Activated CD4-positive, alpha-beta T cell treated with anti-CD3 and anti-CD28 coated beads, Interleukin-2, amount 50 U/mL, for 1 hour (primary cell): ENCODE measurements around the gene PAPSS2.
"Not testable (repeated sequence)": the region's sequence is repeated elsewhere in the genome, so short reads cannot be mapped to it uniquely, and the experiment has no call there.

ENCODE experiments used
- DNase-seq: peaks from one replicate; pipeline ENCODE4 v3.0.0-alpha.2; 2020

PAPSS2 gene

GRCh38 chr10:87643920-87644319 lies 15.8 kb upstream of the PAPSS2 start:
- no peak for DNase-seq

DNA sequence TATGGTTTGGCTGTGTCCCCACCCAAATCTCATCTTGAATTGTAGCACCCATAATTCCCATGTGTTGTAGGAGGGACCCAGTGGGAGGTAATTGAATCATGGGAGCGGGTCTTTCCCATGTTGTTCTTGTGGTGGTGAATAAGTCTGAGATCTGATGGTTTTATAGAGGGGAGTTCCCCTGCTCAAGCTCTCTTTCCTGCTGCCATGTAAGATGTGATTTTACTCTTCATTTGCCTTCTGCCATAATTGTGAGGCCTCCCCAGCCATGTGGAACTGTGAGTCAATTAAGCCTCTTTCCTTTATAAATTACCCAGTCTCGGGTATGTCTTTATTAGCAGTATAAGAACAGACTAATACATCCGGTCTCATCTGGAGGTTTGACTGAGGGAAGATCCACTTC lies 15.2 kb upstream of the PAPSS2 start:
- not testable (repeated sequence) for DNase-seq

- DNase-seq = no peak
Observed at GRCh38 chr10:87646192-87646909, 13.3 kb upstream of the PAPSS2 start.

DNA sequence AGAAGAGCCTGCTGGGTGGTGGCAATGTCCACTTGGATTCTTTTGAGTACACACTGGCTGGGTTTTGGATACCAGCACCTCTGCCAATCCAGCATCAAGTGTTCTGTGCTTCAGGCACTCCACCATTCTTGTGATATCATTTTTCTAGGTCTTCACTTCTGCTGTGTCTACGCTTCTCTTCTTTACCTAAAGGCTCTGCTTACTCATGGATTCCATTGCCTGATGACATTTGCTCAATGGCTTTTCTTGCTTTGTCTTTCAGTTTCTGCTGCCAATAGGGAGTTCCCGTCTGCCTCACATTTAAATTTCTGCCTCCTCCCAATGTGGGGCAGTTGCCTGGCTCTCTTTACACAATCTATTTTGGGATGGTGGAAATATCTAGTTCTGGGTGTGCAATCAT lies 12.7 kb upstream of the PAPSS2 start:
- DNase-seq = no peak

- no peak for DNase-seq
Observed at GRCh38 chr10:87650838-87651589, 8.7 kb upstream of the PAPSS2 start.

DNA sequence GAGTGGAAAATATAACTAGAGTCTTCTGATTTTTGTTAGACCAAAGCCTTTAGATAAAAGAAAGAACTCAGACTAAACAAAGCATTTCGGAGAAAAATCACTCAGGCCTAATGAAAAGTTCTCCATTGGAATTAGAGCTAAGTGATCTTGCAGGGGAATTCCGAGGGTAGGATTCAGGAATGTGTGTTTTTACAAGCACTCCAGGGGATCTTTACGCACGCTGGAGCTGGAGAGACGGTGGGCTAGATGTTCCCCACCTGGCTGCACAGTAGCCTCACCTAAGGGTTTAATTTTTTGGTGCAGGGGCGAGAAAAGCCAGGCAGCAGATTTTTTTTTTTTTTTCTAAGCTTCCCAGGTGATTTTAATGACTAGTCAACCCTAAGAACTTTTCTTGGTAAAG lies 7.9 kb upstream of the PAPSS2 start:
- no peak for DNase-seq

- DNase-seq = no peak
Observed at GRCh38 chr10:87652261-87652660, 7.4 kb upstream of the PAPSS2 start.

- DNase-seq = no peak
Observed at GRCh38 chr10:87654212-87654611, 5.5 kb upstream of the PAPSS2 start.

GRCh38 chr10:87656431-87657072 lies 3.1 kb upstream of the PAPSS2 start:
- no peak for DNase-seq

- DNase-seq = no peak
Observed at GRCh38 chr10:87657371-87657770, 2.3 kb upstream of the PAPSS2 start.

GRCh38 chr10:87658321-87658795 lies 1.3 kb upstream of the PAPSS2 start:
- DNase-seq = no peak

GRCh38 chr10:87658858-87659555 lies 671 bp upstream of the PAPSS2 start:
- no peak for DNase-seq

GRCh38 chr10:87660484-87661133 lies 931 bp downstream of the PAPSS2 start:
- DNase-seq = no peak

GRCh38 chr10:87661861-87662785 lies 2.4 kb downstream of the PAPSS2 start:
- no peak for DNase-seq

- no peak for DNase-seq
Observed at GRCh38 chr10:87664276-87664701, 4.6 kb downstream of the PAPSS2 start.

- no peak for DNase-seq
Observed at GRCh38 chr10:87667493-87667892, 7.8 kb downstream of the PAPSS2 start.

GRCh38 chr10:87668324-87669074 lies 8.8 kb downstream of the PAPSS2 start:
- DNase-seq = no peak

DNA sequence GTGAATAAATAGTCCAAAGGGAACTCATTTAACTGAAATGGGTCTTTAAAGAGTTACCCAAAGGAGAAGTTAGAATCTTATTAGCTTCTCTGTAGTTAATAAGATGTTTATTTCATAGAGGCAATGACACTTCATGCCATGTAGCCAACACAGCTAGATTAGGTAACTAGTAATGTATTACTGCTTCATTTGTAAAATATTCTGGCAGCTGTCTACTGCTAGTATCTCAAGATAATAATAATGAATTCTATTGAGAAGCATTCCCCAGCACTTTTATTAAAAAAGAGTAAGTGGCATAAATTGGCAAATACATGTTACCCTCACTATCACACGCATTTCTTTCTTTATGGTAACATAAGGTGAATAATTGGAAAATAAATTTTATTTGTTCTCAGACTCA lies 10.1 kb downstream of the PAPSS2 start:
- no peak for DNase-seq

DNA sequence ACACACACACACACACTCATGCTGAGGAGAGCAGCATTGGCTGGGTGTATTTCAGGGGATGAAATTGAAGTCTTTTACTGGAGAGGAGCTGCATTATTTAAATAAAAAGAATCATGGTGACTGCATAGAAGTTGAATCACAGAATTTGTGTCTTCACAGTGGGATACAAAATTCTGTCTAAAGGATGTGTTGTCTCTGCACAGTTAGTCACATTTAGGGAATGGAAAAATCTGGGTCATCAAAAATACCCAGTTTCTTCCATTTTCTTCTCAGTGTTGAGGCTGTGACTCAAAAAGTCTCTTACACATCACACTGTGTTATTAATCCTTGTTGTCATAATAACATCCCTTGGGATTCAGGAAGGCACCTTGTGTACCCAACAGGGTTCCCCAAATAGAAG lies 10.9 kb downstream of the PAPSS2 start:
- no peak for DNase-seq

DNA sequence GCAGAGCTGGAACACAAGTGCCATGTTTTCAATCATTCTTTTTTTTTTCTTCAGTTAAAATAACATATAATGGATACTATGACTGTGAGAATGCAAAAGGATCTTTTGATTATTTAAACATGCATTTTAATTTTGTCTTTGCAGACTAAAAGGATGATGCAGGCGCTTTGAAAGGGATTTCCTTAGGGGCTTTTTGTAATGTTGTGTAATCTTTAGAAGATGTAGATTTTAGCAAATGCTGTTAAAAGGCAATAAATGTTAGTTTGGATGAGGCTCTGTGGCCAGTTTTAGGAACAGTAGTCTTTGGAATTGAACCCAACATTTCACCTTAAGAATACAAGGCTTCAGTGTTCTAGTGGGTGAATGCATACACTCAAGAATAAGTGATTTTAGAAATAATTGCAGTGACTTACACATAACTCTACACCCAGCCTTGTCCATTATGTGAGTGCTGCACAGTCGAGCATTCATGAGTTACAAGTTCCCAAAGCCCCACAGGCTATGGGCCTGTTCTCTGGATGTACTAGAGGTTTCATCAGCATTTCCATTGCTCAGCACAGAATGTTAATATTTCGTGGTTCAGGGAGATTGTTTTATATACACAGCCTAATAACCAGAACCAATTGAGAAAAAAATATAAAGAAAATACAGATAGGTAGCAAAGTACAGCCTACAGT lies 11.6 kb downstream of the PAPSS2 start:
- DNase-seq = no peak
